Gastroesophageal sphincter (tissue), 3 donors: ENCODE data around the gene TSPAN11.

Experiments
- EP300 ChIP-seq: sonication (generic); formaldehyde crosslinking; IDR thresholded peaks from one replicate; pipeline ENCODE4 v1.6.1; 2017; ENCODE audit warnings: antibody characterized with exemption, mild to moderate bottlenecking
- POLR2A ChIP-seq, 2 donors: fragments of 450-650 bp; IDR thresholded peaks; one replicate each; pipeline ENCODE4 v1.6.1; 2017; ENCODE audit warnings: antibody characterized with exemption in 2 of 2, mild to moderate bottlenecking in 2 of 2, moderate library complexity in 1 of 2
- POLR2AphosphoS5 ChIP-seq: sonication (generic); formaldehyde crosslinking; IDR thresholded peaks from one replicate; pipeline ENCODE4 v1.6.1; 2017; ENCODE audit warnings: antibody characterized with exemption
- TF ChIP-seq, protein P1 (sequence below), 4 experiments: fragments of 200-600 bp in 2 of 4; fragments of 450-650 bp in 2 of 4; sonication (generic) in 1 of 4; IDR thresholded peaks; one replicate each; pipeline ENCODE4 v1.5.1; 2017 to 2019; ENCODE audit warnings: antibody characterized with exemption in 4 of 4, mild to moderate bottlenecking in 2 of 4, moderate library complexity in 2 of 4

DNA sequence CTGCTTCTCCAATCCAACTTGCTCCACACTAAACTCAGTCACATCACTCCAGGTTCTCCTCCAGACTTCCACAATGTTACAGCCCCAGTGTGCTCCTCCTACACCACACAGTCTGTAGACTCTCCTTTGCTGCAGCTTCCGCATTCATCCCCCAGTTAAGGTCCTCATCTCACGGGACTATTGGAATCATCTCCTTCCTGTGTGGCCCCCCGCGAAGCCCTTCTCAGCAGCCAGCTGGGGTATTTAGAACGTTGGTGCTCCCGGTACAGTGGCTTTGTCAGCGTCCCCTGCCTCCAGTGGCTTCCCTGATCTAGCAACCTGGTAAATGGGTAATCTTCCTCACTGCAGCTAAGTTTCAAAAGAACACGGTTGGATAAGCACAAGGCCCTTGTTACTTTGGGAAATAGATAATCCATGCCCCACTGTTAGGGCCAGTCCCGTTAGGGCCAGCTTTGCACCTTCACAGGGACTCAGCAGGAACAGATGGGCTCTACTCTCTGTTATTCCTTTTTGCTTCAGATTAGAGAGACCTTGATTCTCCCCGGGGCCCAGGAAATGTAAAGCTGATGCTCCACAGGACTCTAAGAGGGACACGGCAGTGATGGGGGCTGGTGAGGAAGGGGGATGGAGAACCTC, 823 bp upstream of the TSPAN11 start:
- TF ChIP-seq, protein P1, sequence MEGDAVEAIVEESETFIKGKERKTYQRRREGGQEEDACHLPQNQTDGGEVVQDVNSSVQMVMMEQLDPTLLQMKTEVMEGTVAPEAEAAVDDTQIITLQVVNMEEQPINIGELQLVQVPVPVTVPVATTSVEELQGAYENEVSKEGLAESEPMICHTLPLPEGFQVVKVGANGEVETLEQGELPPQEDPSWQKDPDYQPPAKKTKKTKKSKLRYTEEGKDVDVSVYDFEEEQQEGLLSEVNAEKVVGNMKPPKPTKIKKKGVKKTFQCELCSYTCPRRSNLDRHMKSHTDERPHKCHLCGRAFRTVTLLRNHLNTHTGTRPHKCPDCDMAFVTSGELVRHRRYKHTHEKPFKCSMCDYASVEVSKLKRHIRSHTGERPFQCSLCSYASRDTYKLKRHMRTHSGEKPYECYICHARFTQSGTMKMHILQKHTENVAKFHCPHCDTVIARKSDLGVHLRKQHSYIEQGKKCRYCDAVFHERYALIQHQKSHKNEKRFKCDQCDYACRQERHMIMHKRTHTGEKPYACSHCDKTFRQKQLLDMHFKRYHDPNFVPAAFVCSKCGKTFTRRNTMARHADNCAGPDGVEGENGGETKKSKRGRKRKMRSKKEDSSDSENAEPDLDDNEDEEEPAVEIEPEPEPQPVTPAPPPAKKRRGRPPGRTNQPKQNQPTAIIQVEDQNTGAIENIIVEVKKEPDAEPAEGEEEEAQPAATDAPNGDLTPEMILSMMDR (IDR thresholded peaks at IDR 0.05) = no peak
- no peak for TF ChIP-seq POLR2A (IDR thresholded peaks at IDR 0.05)
- no peak for TF ChIP-seq POLR2AphosphoS5
- TF ChIP-seq EP300 = no peak
